Neural progenitor cell (in vitro differentiated cells): Measurements from ENCODE around the gene P2RY13.

ENCODE experiments used
- EZH2 ChIP-seq: fragments of 200-600 bp; sonication (generic); IDR thresholded peaks from 2 replicates; pipeline ENCODE4 v1.6.1; 2017; ENCODE audit warnings: antibody characterized with exemption, mild to moderate bottlenecking, moderate library complexity
- TF ChIP-seq, protein P1 (sequence below): fragments of 200-600 bp; sonication (generic); IDR thresholded peaks from 2 replicates; pipeline ENCODE4 v1.5.1; 2017; ENCODE audit warnings: antibody characterized with exemption, mild to moderate bottlenecking

DNA sequence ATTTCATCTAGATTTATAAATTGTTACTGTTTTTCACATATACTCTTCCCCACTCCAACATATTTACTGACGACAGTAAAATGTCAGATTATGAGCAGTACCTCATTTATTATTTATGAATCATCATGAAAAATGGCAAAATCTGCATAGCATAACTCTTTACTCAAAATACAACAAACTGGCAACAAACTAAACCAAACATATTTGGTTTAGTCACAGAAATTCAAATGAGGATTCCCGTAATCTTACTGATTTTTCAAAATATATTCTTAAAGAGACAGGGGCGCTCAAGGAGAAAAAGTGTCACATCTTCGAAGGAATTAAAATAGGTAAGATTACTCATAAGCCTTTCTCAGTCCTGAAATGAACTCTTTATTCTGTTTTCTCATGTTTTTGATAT lies 9.7 kb downstream of the P2RY13 start:
- TF ChIP-seq, protein P1, sequence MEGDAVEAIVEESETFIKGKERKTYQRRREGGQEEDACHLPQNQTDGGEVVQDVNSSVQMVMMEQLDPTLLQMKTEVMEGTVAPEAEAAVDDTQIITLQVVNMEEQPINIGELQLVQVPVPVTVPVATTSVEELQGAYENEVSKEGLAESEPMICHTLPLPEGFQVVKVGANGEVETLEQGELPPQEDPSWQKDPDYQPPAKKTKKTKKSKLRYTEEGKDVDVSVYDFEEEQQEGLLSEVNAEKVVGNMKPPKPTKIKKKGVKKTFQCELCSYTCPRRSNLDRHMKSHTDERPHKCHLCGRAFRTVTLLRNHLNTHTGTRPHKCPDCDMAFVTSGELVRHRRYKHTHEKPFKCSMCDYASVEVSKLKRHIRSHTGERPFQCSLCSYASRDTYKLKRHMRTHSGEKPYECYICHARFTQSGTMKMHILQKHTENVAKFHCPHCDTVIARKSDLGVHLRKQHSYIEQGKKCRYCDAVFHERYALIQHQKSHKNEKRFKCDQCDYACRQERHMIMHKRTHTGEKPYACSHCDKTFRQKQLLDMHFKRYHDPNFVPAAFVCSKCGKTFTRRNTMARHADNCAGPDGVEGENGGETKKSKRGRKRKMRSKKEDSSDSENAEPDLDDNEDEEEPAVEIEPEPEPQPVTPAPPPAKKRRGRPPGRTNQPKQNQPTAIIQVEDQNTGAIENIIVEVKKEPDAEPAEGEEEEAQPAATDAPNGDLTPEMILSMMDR, result no peak
- TF ChIP-seq EZH2, result no peak
